OCI-LY7 (cell line): Measurements from ENCODE around the gene SMYD3.

Source experiments
- CTCF ChIP-seq: fragments of 200-600 bp; sonication (generic); conservative IDR thresholded peaks from 2 replicates; pipeline ENCODE4 v1.5.1; 2014; ENCODE audit warnings: mild to moderate bottlenecking, antibody characterized with exemption, low read length, moderate library complexity, mixed read lengths
- EZH2phosphoT487 ChIP-seq: fragments of 200-600 bp; sonication (generic); IDR thresholded peaks from 2 replicates; pipeline ENCODE4 v1.6.1; 2018; ENCODE audit warnings: low read depth, borderline replicate concordance, mild to moderate bottlenecking, mixed run types, antibody characterized with exemption, low read length, moderate library complexity, mixed read lengths

GRCh38 chr1:245908543-245908942 is 598.5 kb downstream of the SMYD3 start:
- no peak for TF ChIP-seq EZH2phosphoT487
- TF ChIP-seq CTCF = no peak
